H9 (cell line): ENCODE measurements around the gene TBC1D8. TPM values are rescaled to one million over a fixed set of nuclear protein-coding genes. Genes with fewer than 3 reads are reported as not detected.

Experiments used
- DNase-seq: peaks from one replicate; pipeline ENCODE4 v3.0.0-alpha.2; 2017
- H2AFZ ChIP-seq: one replicate; pipeline ENCODE4 v1.6.1; 2013; ENCODE audit warnings: mild to moderate bottlenecking, low read length, control low read depth, moderate library complexity
- H2AK5ac ChIP-seq: 2 replicates; pipeline ENCODE4 v1.6.1; 2013; ENCODE audit warnings: low read length, control low read depth, mixed read lengths; ENCODE audit not compliant: insufficient read length
- H2BK120ac ChIP-seq: one replicate; pipeline ENCODE4 v1.6.1; 2013; ENCODE audit warnings: low read depth, mild to moderate bottlenecking, low read length, control low read depth, inconsistent platforms; ENCODE audit not compliant: poor library complexity, severe bottlenecking
- H2BK12ac ChIP-seq: 2 replicates; pipeline ENCODE4 v1.6.1; 2013; ENCODE audit warnings: low read length, control low read depth, mixed read lengths, low read depth; ENCODE audit not compliant: insufficient read length
- H2BK15ac ChIP-seq: 2 replicates; pipeline ENCODE4 v1.6.1; 2013; ENCODE audit warnings: low read depth, low read length, control low read depth
- H2BK20ac ChIP-seq: one replicate; pipeline ENCODE4 v1.6.1; 2013; ENCODE audit warnings: low read depth, mild to moderate bottlenecking, low read length, control low read depth, inconsistent platforms; ENCODE audit not compliant: poor library complexity, severe bottlenecking
- H2BK5ac ChIP-seq: 2 replicates; pipeline ENCODE4 v1.6.1; 2013; ENCODE audit warnings: low read length, control low read depth, mixed read lengths; ENCODE audit not compliant: insufficient read length
- H3K14ac ChIP-seq: 2 replicates; pipeline ENCODE4 v1.6.1; 2013; ENCODE audit warnings: low read length, control low read depth; ENCODE audit not compliant: insufficient read depth
- H3K18ac ChIP-seq: 2 replicates; pipeline ENCODE4 v1.6.1; 2013; ENCODE audit warnings: low read depth, mild to moderate bottlenecking, mixed read lengths, low read length, control low read depth; ENCODE audit not compliant: insufficient read length
- H3K23ac ChIP-seq: 2 replicates; pipeline ENCODE4 v1.6.1; 2013; ENCODE audit warnings: low read length, control low read depth, mixed read lengths, low read depth; ENCODE audit not compliant: insufficient read length
- H3K23me2 ChIP-seq: 2 replicates; pipeline ENCODE4 v1.6.1; 2013; ENCODE audit warnings: low read depth, mild to moderate bottlenecking, mixed read lengths, low read length, control low read depth; ENCODE audit not compliant: insufficient read length, poor library complexity, severe bottlenecking
- H3K27ac ChIP-seq: 2 replicates; pipeline ENCODE4 v1.5.1; 2013; ENCODE audit warnings: low read length, control low read depth, mixed read lengths, low read depth; ENCODE audit not compliant: insufficient read length
- H3K27me3 ChIP-seq: 2 replicates; pipeline ENCODE4 v1.6.1; 2013; ENCODE audit warnings: low read length, control low read depth, inconsistent platforms; ENCODE audit not compliant: insufficient read depth
- H3K4ac ChIP-seq: 2 replicates; pipeline ENCODE4 v1.6.1; 2013; ENCODE audit warnings: low read depth, mild to moderate bottlenecking, control low read depth, inconsistent platforms, low read length, moderate library complexity
- H3K4me1 ChIP-seq: 2 replicates; pipeline ENCODE4 v1.6.1; 2013; ENCODE audit warnings: low read length, control low read depth, inconsistent platforms; ENCODE audit not compliant: insufficient read depth
- H3K4me2 ChIP-seq: 2 replicates; pipeline ENCODE4 v1.6.1; 2013; ENCODE audit warnings: low read length, control low read depth, mixed read lengths; ENCODE audit not compliant: insufficient read length, insufficient read depth
- H3K56ac ChIP-seq: 2 replicates; pipeline ENCODE4 v1.6.1; 2013; ENCODE audit warnings: low read depth, mild to moderate bottlenecking, mixed read lengths, low read length, control low read depth; ENCODE audit not compliant: insufficient read length
- H3K79me1 ChIP-seq: 2 replicates; pipeline ENCODE4 v1.6.1; 2013; ENCODE audit warnings: low read depth, mild to moderate bottlenecking, moderate library complexity, low read length, control low read depth, inconsistent platforms; ENCODE audit not compliant: insufficient read depth, poor library complexity, severe bottlenecking
- H3K79me2 ChIP-seq: 2 replicates; pipeline ENCODE4 v1.6.1; 2013; ENCODE audit warnings: low read length, control low read depth, inconsistent platforms; ENCODE audit not compliant: insufficient read depth
- H3K9ac ChIP-seq: 2 replicates; pipeline ENCODE4 v1.6.1; 2013; ENCODE audit warnings: low read length, control low read depth, mixed read lengths; ENCODE audit not compliant: insufficient read length; ENCODE audit errors: extremely low read depth
- H3K9me3 ChIP-seq: one replicate; pipeline ENCODE4 v1.6.1; 2013; ENCODE audit warnings: low read depth, low read length, inconsistent platforms; ENCODE audit not compliant: control insufficient read depth
- H3T11ph ChIP-seq: one replicate; pipeline ENCODE4 v1.6.1; 2013; ENCODE audit warnings: mild to moderate bottlenecking, low read length, control low read depth, inconsistent platforms
- H4K20me1 ChIP-seq: one replicate; pipeline ENCODE4 v1.6.1; 2013; ENCODE audit not compliant: control insufficient read depth, insufficient read length, insufficient read depth
- H4K5ac ChIP-seq: 2 replicates; pipeline ENCODE4 v1.6.1; 2013; ENCODE audit warnings: low read depth, mild to moderate bottlenecking, mixed read lengths, low read length, control low read depth; ENCODE audit not compliant: insufficient read length
- H4K8ac ChIP-seq: replicated peaks from 2 replicates; pipeline ENCODE4 v1.6.1; 2013; ENCODE audit warnings: low read length, control low read depth, mixed read lengths, low read depth; ENCODE audit not compliant: insufficient read length
- H4K91ac ChIP-seq: 2 replicates; pipeline ENCODE4 v1.6.1; 2013; ENCODE audit warnings: low read depth, mild to moderate bottlenecking, moderate library complexity, mixed read lengths, low read length, control low read depth; ENCODE audit not compliant: insufficient read length
- H3K27ac Mint-ChIP-seq, 3 experiments: 2 replicates in 2 of 3; 3 replicates in 1 of 3; pipeline ENCODE4 v1.8.0; 2020 to 2021; ENCODE audit warnings: mixed read lengths in 3 of 3, mild to moderate bottlenecking in 1 of 3, moderate library complexity in 1 of 3
- H3K27me3 Mint-ChIP-seq: 2 replicates; pipeline ENCODE4 v1.8.0; 2021; ENCODE audit warnings: low read depth, mild to moderate bottlenecking, moderate library complexity, mixed read lengths
- H3K36me3 Mint-ChIP-seq, 3 experiments: 2 replicates in 2 of 3; 3 replicates in 1 of 3; pipeline ENCODE4 v1.8.0; 2020 to 2021; ENCODE audit warnings: low read depth in 3 of 3, mixed read lengths in 3 of 3; ENCODE audit not compliant: insufficient read depth in 1 of 3
- H3K4me1 Mint-ChIP-seq, 2 experiments: 2 replicates each; pipeline ENCODE4 v1.8.0; 2020; ENCODE audit warnings: mixed read lengths in 2 of 2
- H3K4me3 Mint-ChIP-seq, 2 experiments: 2 replicates in 1 of 2; 3 replicates in 1 of 2; pipeline ENCODE4 v1.8.0; 2020 to 2021; ENCODE audit warnings: mild to moderate bottlenecking in 2 of 2, mixed read lengths in 2 of 2, moderate library complexity in 1 of 2
- H3K9me3 Mint-ChIP-seq, 2 experiments: 2 replicates in 1 of 2; 3 replicates in 1 of 2; pipeline ENCODE4 v1.8.0; 2020; ENCODE audit warnings: mild to moderate bottlenecking in 2 of 2, mixed read lengths in 2 of 2, moderate library complexity in 1 of 2
- CTCF ChIP-seq: fragments of 200-600 bp; sonication (generic); conservative IDR thresholded peaks from 3 replicates; pipeline ENCODE4 v1.8.0; 2021; ENCODE audit warnings: antibody characterized with exemption, mild to moderate bottlenecking
- WGBS: extraction: QIAGEN DNeasy Blood & Tissue Kit; methylation state at CpG from one replicate; pipeline ENCODE4 v1.1.7; 2013; ENCODE audit warnings: missing lambda C conversion rate, low lambda C conversion rate, mixed read lengths; ENCODE audit not compliant: insufficient read length; ENCODE audit errors: extremely low coverage; 5-methylcytosine and 5-hydroxymethylcytosine counted together
- total RNA-seq: library from RNA; stranded (reverse); gene quantifications from 2 replicates; pipeline ENCODE4 v1.2.1, GENCODE V29; 2021

The TBC1D8 gene
- total RNA-seq, 1 experiment from 2014 or later = 16.6 TPM

DNA sequence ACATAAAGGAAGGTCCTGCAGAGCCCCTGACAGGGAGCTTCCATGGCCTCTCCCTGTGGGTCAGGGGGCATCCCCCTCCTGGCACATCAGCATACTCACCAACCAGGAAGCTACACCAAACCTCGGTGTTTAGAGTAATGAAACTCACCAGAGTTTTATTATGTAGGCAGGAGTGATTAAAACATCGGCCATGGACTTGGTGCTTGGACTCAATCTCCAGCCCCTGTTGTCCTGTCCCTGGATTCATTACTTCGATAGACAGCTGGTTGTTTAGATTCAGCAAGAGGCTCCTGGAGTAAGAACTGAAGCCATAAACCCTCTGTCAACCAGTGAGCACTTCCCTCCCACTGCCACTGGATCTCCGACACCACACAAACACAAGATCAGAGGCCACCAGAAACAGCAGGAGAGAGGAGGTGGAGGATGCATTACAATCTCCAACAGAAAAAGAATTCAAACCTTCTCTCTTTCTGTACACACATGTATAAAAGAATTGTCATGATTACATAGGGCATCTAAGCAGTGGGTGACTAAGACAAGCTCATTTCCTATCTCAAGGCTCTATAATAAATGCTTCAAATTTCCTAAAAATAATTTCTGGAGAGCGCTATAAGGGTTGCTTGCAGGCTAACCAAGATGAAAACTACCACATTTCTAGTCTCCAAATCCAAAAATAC, 27.2 kb downstream of the TBC1D8 start:
- Histone ChIP-seq H3K27me3 (no peaks in the 10 kb centered on the region), H4K20me1 (no peaks in the 10 kb centered on the region), H3K4ac (no peak overlapping the region), H4K5ac (no peak overlapping the region), H3K79me2 (peaks cover 7% of the 10 kb centered on the region; the same call in 1 of the 2 replicates), H3K23me2 (no peaks in the 10 kb centered on the region), H3K23ac (no peak overlapping the region), H2BK120ac (no peak overlapping the region), H2BK20ac (no peak overlapping the region), H3K14ac (no peak overlapping the region), H3K18ac (no peak overlapping the region), H3K9ac (no peak overlapping the region), H3K27ac (no peak overlapping the region), H4K91ac (no peak overlapping the region), H3T11ph (no peak overlapping the region), H2AFZ (no peak overlapping the region), H3K9me3 (no peaks in the 10 kb centered on the region), H2BK15ac (no peak overlapping the region), H3K4me1 (peaks cover 8% of the 10 kb centered on the region; the same call in 1 of the 2 replicates), H2BK12ac (no peak overlapping the region), H3K79me1 (peaks cover 3% of the 10 kb centered on the region), H3K4me2 (no peak overlapping the region), H2BK5ac (no peak overlapping the region), H3K56ac (no peak overlapping the region), H2AK5ac (no peak overlapping the region), H4K8ac (no peak overlapping the region)
- no peaks in the 10 kb centered on the region; a peak in 1 of 5 replicates for H3K9me3 Mint-ChIP-seq
- WGBS = no CpG with 5 or more reads among the region's 5 CpGs
- H3K4me1 Mint-ChIP-seq = peaks cover 24 to 40% of the 10 kb centered on the region in 2 experiments
- H3K27ac Mint-ChIP-seq = no peak overlapping the region; a peak in 1 of 7 replicates
- peaks cover 0 to 5% (median 0%) of the 10 kb centered on the region in 3 experiments; a peak in 3 of 7 replicates for H3K36me3 Mint-ChIP-seq
- H3K4me3 Mint-ChIP-seq = no peak overlapping the region
- DNase-seq = no peak
- H3K27me3 Mint-ChIP-seq = no peaks in the 10 kb centered on the region
- no peak for TF ChIP-seq CTCF
